GM19035 (cell line): Measurements from ENCODE around the gene HSH2D.
"Not testable (repeated sequence)": the region's sequence is repeated elsewhere in the genome, so short reads cannot be mapped to it uniquely, and the experiment has no call there.

Experiments used
- ATAC-seq: cut with Tn5 transposase; IDR thresholded peaks from one replicate; pipeline ENCODE4 v1.9.1; 2021; ENCODE audit not compliant: unreplicated experiment

The HSH2D gene

GRCh38 chr19:16143399-16144215 is at the start of gene HSH2D:
TSS of gene HSH2D (plus strand) at chr19:16143685. CDS start at chr19:16148751, 5,066 bp downstream.
- ATAC-seq, result peak; percentile 62

- no peak for ATAC-seq
These were observed 49.0 kb upstream of the HSH2D start for GRCh38 chr19:16094360-16095070.

DNA sequence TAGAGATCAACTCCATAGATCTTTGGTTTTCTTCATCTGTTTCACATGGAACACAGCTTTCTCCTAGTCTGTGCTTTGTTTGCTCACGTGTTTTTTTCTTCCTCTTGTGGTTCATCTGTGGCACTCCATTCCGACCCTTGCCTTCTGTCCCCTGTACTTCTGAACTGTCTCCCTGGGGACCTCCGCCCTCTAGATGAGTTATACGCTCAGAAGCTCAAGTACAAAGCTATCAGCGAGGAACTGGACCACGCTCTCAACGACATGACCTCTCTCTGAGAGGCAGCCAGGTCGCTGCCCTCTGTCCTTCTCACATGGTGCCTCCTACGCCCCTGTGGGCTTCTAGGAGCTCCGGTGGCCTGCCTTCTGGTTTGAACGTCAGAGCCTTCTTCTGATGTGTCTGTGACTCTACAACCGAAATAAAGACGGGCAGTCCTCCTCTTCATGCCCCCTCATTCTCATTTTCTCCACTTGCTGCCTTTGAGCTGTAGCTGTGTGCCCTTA is 48.4 kb upstream of the HSH2D start:
- ATAC-seq, result no peak

GRCh38 chr19:16096280-16096855 is 47.1 kb upstream of the HSH2D start:
- no peak for ATAC-seq

- no peak for ATAC-seq
These were observed 45.1 kb upstream of the HSH2D start for GRCh38 chr19:16098416-16098768.

DNA sequence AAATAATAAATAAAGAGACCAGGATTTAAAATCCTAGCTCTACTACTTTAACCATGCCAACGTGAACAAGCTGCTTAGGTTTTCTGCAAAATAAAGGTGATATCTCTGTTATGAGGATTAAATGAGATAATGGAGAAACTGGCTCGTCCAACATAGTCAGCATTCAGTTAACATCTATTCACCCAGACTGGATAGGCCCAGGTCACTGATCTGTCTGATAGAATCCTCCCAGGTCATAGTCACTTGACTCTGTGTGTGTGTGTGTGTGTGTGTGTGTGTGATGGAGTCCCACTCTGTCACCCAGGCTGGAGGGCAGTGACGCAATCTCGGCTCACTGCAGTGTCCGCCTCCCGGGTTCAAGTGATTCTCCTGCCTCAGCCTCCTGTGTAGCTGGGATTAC is 44.7 kb upstream of the HSH2D start:
- ATAC-seq, result no peak

DNA sequence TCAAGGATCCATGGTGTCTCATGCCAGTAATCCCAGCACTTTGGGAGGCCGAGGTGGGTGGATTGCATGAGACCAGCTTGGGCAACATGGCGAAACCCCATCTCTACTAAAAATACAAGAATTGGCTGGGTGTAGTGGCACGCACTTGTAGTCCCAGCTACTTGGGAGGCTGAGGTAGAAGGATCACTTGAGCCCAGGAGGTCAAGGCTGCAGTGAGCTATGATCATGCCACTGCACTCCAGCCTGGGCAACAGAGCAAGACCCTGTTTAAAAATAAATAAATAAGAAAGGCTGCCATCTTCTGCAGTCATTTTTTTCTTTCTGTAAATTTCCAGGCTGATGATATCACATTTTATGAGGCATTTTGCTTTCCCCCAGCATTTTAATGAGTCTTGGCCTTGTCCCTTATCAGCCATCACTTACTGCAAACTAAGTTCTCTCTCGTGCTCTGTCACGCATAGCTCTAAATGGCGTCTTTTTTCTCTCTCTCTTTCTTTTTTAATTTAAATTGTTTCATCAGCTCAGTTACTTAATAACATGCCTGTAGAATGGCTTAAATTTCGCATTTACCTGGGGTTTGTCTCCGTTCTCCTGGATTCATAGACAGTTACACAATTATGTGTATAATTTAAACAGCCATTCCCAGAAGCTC is 44.0 kb upstream of the HSH2D start:
- not testable (repeated sequence) for ATAC-seq

- no peak for ATAC-seq
These were observed 43.0 kb upstream of the HSH2D start for GRCh38 chr19:16100524-16100923.

DNA sequence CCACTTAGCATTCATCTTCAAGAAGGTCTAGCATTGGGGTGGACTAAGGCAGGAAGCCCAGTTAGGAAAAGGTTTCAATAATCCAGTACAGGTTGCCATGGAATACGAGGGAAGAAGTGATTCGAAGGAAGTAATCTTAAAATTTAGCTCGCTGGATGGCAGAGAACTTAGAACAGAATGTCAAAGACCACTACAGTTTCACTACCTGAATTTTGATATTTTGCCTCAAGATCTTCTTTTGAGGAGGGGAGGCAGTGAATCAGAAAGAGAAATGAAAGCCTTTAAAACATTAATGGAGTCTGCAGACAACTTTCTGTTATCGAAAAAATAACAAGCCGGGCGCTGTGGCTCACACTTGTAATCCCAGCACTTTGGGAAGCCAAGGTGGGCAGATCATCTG is 38.8 kb upstream of the HSH2D start:
- no peak for ATAC-seq

DNA sequence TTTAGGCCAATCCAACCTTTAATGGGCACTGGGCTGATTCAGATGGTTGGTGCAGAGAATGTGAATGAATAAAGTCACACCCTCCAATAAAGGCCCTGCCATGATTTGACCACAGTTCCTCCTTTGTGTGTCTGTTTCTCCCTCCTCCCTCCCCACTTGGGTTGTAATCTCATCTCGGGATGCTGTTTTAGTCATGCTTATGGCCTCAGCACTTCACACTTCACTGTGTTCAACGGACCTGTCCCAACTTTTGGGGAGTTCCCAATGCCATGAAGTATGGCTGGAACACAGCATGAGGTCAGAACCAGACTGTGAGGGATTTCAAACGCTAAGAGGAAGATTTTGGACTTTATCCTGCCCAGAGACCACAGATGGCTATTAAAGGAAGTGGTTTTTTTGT is 37.4 kb upstream of the HSH2D start:
- no peak for ATAC-seq

DNA sequence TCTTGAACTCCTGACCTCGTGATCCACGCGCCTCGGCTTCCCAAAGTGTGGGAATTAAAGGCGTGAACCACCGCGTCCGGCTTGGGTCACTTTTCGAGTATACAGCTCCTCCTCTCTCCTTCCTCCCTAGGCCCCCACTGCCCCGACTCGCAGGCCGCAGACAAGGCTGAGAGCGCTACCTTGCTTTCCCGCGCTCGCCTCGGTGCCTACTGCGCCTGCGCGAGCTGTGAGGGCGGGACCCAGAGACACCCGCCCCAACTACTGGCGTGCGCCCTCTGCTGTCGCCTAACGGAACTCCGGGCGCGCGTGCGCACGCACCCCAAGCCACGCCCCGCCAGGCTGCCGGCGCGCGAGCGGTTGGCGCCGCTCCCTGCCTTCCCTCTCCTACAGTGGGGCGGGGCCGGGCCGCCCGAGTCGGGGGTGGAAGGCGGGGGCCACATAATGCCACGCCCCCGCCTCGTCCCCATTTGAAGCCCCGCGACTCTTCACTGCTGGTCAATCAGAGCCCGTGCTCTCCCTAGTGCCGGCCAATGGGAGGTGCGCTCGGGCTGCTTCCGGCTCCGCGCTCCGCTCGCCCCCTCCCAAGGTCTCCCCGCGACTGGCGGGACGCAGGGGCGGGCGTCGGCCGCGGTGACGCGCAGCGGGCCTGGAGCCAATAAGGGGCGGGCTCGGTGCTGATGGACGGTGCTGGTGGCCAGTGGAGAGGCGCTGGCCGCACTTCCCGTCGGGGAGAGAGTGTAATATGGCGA is 32.2 kb upstream of the HSH2D start, which contains the start of gene RAB8A:
Gene RAB8A, plus strand, starts transcription at position 730 of the 749 bp plus-strand sequence. Its CDS starts 13 bp downstream, at position 743.
- ATAC-seq, result peak; percentile 89

DNA sequence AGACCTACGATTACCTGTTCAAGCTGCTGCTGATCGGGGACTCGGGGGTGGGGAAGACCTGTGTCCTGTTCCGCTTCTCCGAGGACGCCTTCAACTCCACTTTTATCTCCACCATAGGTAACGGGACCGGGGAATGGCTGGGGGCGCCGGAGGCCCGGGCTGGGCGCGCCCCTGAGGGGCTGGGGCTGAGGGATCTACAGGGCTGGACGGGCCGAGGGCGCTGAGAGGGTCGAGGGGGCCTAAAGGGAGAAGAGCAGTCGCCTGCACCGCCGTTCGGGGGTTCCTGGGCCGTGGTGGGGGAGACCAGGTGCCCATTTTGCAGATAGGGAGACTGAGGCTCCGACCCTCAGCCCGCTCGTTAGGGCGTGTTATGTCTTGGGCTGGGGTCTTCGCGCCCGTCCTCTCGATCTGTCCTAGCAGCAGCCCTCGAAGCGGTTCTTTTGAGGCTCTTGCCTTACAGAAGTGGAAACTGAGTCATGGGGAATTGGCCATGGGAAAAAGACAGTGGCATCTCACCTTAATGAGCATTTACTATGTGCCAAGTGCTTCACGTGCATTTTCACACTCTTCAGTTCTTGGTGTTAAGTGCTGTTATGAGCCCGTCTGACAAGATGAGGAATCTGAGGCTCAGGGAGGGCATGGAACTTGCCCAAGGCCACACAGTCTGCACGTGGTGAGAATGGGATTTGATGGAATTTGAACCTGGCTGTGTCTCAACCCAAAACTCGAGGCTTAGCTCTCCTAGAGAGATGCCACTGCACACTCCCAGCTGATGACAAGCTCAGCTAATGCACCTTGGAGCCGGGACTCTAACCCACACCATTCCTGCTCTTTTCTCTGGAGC is 31.4 kb upstream of the HSH2D start:
- no peak for ATAC-seq

DNA sequence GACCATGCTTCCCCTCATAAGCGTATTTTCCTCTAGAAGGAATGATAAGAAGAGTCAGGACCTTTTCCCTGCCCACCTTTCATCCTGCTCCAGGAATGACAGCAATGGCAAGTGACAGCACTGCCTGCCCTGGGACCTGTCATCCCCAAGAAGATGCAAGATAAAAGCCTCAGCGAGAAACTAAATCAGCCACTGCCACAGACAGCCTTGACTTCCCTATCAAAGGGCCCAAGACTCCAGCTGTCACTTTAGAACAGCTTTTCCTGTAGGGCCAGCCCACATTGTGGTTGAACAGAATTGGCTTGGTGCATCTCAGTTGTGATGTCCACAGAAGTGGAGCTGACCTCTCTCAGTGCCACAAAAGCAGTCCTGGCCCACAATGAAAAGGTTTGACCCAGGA is 30.7 kb upstream of the HSH2D start:
- no peak for ATAC-seq

GRCh38 chr19:16113727-16114126 is 29.8 kb upstream of the HSH2D start:
- ATAC-seq, result no peak

- ATAC-seq, result no peak
These were observed 28.0 kb upstream of the HSH2D start for GRCh38 chr19:16115301-16116039.

GRCh38 chr19:16116067-16116466 is 27.4 kb upstream of the HSH2D start:
- ATAC-seq, result no peak

DNA sequence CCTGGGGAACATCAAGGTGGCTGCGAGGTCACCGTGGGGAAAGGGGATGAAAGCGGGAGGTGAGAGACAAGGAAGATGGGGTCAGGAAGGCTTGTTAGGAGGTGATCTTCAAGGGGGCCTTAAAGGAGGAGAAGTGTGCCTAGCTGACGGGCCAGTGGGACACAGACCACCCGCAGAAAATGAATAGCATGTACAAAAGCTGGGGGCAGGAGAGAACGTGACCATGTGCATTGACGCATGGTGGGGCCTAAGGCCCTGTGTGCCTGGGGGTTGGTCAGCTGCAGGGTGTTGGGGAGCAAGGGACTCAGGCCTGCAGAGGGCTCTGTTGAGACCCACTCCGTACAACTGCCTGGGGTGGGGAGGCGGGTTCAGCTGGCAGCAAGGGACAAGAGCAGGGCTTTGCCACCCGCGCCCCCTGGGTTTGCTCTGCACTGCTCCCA is 25.9 kb upstream of the HSH2D start:
- ATAC-seq, result no peak

GRCh38 chr19:16118489-16119033 is 24.9 kb upstream of the HSH2D start:
- ATAC-seq, result peak; percentile 71
